Activated CD8-positive, alpha-beta memory T cell treated with anti-CD3 and anti-CD28 coated beads, Interleukin-2, amount 50 U/mL, for 1 hour (primary cell): ENCODE results near the gene ELOVL6.
"Not testable (repeated sequence)": the region's sequence is repeated elsewhere in the genome, so short reads cannot be mapped to it uniquely, and the experiment has no call there.

Experiments
- DNase-seq: peaks from one replicate; pipeline ENCODE4 v3.0.0-alpha.2; 2020; ENCODE audit errors: extremely low read depth

Gene ELOVL6

DNA sequence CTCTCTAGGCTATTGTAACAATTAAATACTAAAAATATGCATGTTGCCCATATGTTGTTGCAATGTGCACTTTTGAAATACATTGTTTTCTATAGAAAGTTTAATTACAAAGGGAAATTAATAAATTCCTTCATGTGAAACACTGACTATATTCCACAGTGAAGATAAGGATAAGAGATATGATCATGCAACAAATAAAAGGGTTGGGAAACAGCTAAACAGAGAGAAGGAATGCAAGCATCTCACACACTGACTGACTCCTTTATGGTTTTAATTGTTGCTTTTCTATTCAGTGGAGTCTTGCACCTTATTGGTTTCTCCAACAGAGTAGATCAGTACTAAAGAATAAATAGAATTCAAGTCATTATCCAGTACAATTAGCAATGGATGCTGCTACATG lies 37.8 kb downstream of the ELOVL6 start:
- DNase-seq, result no peak

GRCh38 chr4:110159541-110159940 lies 38.9 kb downstream of the ELOVL6 start:
- no peak for DNase-seq

DNA sequence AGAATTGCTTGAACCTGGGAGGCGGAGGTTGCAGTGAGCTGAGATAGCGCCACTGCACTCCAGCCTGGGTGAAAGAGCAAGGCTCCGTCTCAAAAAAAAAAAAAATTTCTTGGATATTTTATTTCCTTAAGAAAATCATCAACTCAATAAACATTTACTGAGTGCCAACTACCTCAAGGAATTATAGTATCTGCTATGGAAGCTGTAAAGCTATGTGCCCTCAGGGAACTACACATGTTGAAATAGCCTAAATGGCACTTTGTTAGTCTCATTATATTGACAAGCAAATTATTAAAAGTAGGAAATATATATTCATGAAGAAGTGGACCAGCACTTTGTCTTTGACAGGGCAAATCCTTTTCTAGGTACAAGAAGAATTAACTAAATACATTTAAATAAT lies 40.8 kb downstream of the ELOVL6 start:
- DNase-seq, result no peak

- not testable (repeated sequence) for DNase-seq
Measured at GRCh38 chr4:110157166-110157565, 41.2 kb downstream of the ELOVL6 start.

- DNase-seq, result no peak
Measured at GRCh38 chr4:110156442-110156841, 42.0 kb downstream of the ELOVL6 start.

GRCh38 chr4:110155654-110156053 lies 42.8 kb downstream of the ELOVL6 start:
- no peak for DNase-seq

DNA sequence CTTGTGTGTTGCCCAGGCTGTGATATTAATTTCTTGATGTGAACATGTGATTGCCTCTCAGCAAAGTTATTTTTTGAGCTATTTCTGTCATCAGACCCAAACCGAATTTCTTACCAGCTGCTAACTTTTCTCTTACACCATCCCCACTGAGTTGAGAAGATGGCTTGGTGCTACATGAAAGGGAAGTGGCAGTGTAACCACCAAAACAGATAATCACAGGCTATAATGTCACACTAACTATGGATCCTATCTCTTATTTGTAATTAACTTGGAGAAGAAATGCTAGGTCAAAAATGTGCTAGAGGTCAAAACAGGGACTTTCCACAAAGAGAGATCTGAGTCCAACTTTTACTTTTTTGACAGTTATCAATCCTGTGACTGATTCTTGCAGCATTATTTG lies 43.8 kb downstream of the ELOVL6 start:
- no peak for DNase-seq

- no peak for DNase-seq
Measured at GRCh38 chr4:110152386-110152785, 46.0 kb downstream of the ELOVL6 start.

DNA sequence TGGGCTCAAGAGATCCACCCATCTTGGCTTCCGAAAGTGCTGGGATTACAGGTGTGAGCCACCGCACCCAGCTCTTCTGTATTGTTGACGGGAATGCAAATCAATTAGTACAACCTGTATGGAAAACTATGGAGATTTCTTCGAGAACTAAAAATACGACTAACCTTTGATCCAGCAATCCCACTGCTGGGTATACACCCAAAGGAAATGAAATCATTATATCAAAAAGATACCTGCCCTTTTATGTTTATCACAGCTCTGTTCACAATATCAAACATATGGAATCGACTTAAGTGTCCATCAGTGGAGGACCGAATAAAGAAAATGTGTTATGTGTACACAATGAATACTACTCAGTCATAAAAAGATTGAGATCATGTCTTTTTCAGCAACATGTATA lies 49.3 kb downstream of the ELOVL6 start:
- DNase-seq, result no peak

GRCh38 chr4:110142461-110142860 lies 56.0 kb downstream of the ELOVL6 start:
- no peak for DNase-seq

- DNase-seq, result no peak
Measured at GRCh38 chr4:110139815-110140214, 58.6 kb downstream of the ELOVL6 start.

- no peak for DNase-seq
Measured at GRCh38 chr4:110139111-110139510, 59.3 kb downstream of the ELOVL6 start.

DNA sequence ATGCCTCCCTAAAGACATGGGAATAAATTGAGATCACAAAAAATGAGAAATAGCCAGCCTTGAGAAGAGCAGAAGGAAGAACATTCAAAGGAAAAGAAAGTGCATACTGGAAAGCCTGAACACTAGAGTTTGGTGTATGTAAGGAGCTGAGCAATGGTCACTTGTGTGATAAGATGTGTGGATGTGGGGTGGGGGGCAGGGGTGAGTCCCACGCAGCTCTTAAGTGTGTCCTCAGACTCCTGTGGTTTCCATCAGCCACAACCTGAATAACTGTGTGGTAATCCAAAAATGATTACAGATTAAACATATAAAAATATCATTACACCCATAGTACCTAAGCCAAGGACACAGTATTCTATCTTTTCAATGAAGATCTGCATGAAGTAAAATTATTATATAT lies 59.9 kb downstream of the ELOVL6 start:
- DNase-seq, result no peak

- no peak for DNase-seq
Measured at GRCh38 chr4:110137829-110138228, 60.6 kb downstream of the ELOVL6 start.

GRCh38 chr4:110135523-110135922 lies 62.9 kb downstream of the ELOVL6 start:
- DNase-seq, result no peak

DNA sequence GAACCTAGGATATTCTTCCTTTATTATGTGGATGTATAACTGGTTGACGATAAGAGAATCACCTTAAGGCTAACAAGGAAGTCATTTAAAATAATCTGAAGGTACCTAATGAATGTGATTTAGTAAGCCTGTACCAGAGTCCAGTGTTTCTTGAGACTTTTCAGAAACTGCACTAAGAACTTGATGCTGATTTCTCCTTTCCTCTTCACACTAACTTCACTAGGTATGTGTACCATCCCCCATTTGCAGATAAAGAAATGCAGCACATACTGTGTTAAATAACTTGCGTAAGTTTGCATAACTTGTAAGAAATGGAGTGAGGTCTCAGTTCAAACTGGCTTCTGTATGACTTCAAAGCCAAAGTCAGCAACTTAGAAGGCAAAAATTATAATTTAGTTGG lies 63.3 kb downstream of the ELOVL6 start:
- DNase-seq, result no peak

DNA sequence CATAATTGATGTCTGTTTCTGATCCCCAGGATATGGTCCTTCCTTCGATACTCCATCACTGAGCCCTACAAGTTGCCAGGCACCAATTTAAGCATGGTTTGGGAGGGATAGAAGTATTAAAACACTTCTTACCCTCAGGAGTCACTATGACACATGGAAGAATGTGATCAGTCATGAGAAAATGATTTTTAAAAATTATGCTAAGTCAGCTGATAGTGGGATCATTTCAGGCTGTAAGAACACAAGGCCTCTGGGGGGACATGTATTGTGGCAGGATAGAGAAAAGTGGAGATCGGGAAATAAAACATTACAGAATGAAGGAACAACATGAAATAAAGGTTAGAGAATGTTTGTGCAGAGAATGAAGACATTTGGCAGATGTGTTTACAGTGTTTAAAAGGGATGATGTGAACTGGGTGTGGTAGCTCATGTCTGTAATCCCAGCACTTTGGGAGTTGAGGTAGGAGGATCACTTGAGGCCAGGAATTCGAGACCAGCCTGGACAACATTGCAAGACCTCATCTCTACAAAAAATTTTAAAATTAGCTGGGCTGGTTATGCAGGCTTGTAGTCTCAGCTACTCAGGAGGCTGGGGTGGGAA lies 64.0 kb downstream of the ELOVL6 start:
- DNase-seq, result no peak

GRCh38 chr4:110132816-110133719 lies 65.3 kb downstream of the ELOVL6 start:
- no peak for DNase-seq

DNA sequence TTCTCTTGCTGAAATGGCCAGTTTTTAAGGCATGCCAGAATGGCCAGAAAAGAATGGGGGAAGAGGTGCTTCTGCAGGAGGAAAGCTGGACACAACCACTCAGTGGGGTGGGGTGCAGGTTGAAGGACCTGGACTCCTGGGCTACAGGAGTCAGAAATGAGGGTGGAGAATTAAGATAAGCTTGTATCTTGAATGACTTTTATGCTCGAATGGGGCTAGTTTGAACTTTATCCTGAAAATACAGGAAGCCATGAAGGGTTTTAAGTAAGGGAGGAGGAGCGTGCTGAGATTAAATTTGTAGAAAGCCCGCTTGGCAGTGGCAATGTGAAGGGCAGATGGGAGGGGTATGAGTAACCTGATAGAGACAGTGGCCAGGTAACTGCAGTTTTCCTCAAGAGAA lies 66.5 kb downstream of the ELOVL6 start:
- no peak for DNase-seq

- no peak for DNase-seq
Measured at GRCh38 chr4:110130576-110131358, 67.6 kb downstream of the ELOVL6 start.

DNA sequence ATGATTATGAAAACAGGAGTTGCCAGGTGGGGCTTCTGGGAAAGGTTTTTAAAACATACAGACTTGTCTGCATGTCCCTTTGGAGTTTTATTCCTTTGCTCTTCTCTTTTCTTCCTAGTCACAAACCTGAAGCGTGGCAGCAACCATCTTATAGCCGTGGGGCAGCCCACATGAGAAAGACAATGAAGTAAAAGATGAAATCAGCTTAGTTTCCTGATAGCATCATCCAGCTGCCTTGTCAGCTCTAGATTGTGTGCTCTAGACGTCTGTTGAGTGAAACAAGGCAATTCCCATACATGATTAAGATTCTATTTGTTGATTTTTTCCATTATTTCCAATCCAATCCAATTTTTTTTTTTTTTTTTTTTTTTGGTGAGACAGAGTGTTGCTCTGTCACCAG lies 68.9 kb downstream of the ELOVL6 start:
- DNase-seq, result no peak

GRCh38 chr4:110128472-110128919 lies 69.9 kb downstream of the ELOVL6 start:
- no peak for DNase-seq

DNA sequence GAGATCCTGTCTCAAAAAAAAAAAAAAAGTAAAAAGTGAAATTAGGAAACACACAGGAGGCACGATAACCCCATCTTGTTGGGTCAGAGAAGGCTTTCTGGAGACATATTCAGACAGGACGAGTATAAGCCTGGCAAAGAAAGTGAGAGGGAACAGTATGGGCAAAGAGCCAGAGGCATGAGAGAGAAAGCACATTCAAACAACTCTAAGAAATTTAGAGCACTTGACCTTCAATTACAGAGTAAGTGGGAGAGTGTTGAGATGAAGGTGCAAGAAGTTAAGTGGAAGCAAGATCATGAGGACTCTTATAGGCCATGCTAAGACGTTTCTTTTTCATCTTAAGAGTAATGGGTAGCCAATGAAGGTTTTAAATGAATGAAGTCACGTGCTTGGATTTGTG lies 70.4 kb downstream of the ELOVL6 start:
- no peak for DNase-seq
